Peyer's patch (tissue), 4 donors: ENCODE results near the gene DDX39B.

Source experiments
- POLR2A ChIP-seq, 2 donors: fragments of 450-650 bp; IDR thresholded peaks; one replicate each; pipeline ENCODE4 v1.5.1; 2017; ENCODE audit warnings: antibody characterized with exemption in 2 of 2, mild to moderate bottlenecking in 2 of 2, moderate library complexity in 2 of 2
- TF ChIP-seq, protein P1 (sequence below), 6 experiments: fragments of 450-650 bp in 4 of 6; fragments of 200-600 bp in 2 of 6; sonication (generic) in 1 of 6; IDR thresholded peaks; one replicate each; pipeline ENCODE4 v1.5.1; 2017 to 2019; ENCODE audit warnings: antibody characterized with exemption in 6 of 6, mild to moderate bottlenecking in 3 of 6, moderate library complexity in 1 of 6

GRCh38 chr6:31513456-31514165, 28.2 kb downstream of the DDX39B start:
- TF ChIP-seq POLR2A (IDR thresholded peaks at IDR 0.05), result no peak
- TF ChIP-seq, protein P1, sequence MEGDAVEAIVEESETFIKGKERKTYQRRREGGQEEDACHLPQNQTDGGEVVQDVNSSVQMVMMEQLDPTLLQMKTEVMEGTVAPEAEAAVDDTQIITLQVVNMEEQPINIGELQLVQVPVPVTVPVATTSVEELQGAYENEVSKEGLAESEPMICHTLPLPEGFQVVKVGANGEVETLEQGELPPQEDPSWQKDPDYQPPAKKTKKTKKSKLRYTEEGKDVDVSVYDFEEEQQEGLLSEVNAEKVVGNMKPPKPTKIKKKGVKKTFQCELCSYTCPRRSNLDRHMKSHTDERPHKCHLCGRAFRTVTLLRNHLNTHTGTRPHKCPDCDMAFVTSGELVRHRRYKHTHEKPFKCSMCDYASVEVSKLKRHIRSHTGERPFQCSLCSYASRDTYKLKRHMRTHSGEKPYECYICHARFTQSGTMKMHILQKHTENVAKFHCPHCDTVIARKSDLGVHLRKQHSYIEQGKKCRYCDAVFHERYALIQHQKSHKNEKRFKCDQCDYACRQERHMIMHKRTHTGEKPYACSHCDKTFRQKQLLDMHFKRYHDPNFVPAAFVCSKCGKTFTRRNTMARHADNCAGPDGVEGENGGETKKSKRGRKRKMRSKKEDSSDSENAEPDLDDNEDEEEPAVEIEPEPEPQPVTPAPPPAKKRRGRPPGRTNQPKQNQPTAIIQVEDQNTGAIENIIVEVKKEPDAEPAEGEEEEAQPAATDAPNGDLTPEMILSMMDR (IDR thresholded peaks at IDR 0.05), result no peak
